H9 (cell line): ENCODE data around the gene LIPC. TPM values are rescaled to one million over a fixed set of nuclear protein-coding genes. Genes with fewer than 3 reads are reported as not detected.

ENCODE experiments used
- DNase-seq: peaks from one replicate; pipeline ENCODE4 v3.0.0-alpha.2; 2017
- H2AFZ ChIP-seq: one replicate; pipeline ENCODE4 v1.6.1; 2013; ENCODE audit warnings: mild to moderate bottlenecking, low read length, control low read depth, moderate library complexity
- H2AK5ac ChIP-seq: 2 replicates; pipeline ENCODE4 v1.6.1; 2013; ENCODE audit warnings: low read length, control low read depth, mixed read lengths; ENCODE audit not compliant: insufficient read length
- H2BK120ac ChIP-seq: one replicate; pipeline ENCODE4 v1.6.1; 2013; ENCODE audit warnings: low read depth, mild to moderate bottlenecking, low read length, control low read depth, inconsistent platforms; ENCODE audit not compliant: poor library complexity, severe bottlenecking
- H2BK12ac ChIP-seq: 2 replicates; pipeline ENCODE4 v1.6.1; 2013; ENCODE audit warnings: low read length, control low read depth, mixed read lengths, low read depth; ENCODE audit not compliant: insufficient read length
- H2BK15ac ChIP-seq: 2 replicates; pipeline ENCODE4 v1.6.1; 2013; ENCODE audit warnings: low read depth, low read length, control low read depth
- H2BK20ac ChIP-seq: one replicate; pipeline ENCODE4 v1.6.1; 2013; ENCODE audit warnings: low read depth, mild to moderate bottlenecking, low read length, control low read depth, inconsistent platforms; ENCODE audit not compliant: poor library complexity, severe bottlenecking
- H2BK5ac ChIP-seq: 2 replicates; pipeline ENCODE4 v1.6.1; 2013; ENCODE audit warnings: low read length, control low read depth, mixed read lengths; ENCODE audit not compliant: insufficient read length
- H3K14ac ChIP-seq: 2 replicates; pipeline ENCODE4 v1.6.1; 2013; ENCODE audit warnings: low read length, control low read depth; ENCODE audit not compliant: insufficient read depth
- H3K18ac ChIP-seq: 2 replicates; pipeline ENCODE4 v1.6.1; 2013; ENCODE audit warnings: low read depth, mild to moderate bottlenecking, mixed read lengths, low read length, control low read depth; ENCODE audit not compliant: insufficient read length
- H3K23ac ChIP-seq: 2 replicates; pipeline ENCODE4 v1.6.1; 2013; ENCODE audit warnings: low read length, control low read depth, mixed read lengths, low read depth; ENCODE audit not compliant: insufficient read length
- H3K23me2 ChIP-seq: 2 replicates; pipeline ENCODE4 v1.6.1; 2013; ENCODE audit warnings: low read depth, mild to moderate bottlenecking, mixed read lengths, low read length, control low read depth; ENCODE audit not compliant: insufficient read length, poor library complexity, severe bottlenecking
- H3K27ac ChIP-seq: 2 replicates; pipeline ENCODE4 v1.5.1; 2013; ENCODE audit warnings: low read length, control low read depth, mixed read lengths, low read depth; ENCODE audit not compliant: insufficient read length
- H3K27me3 ChIP-seq: 2 replicates; pipeline ENCODE4 v1.6.1; 2013; ENCODE audit warnings: low read length, control low read depth, inconsistent platforms; ENCODE audit not compliant: insufficient read depth
- H3K4ac ChIP-seq: 2 replicates; pipeline ENCODE4 v1.6.1; 2013; ENCODE audit warnings: low read depth, mild to moderate bottlenecking, control low read depth, inconsistent platforms, low read length, moderate library complexity
- H3K4me1 ChIP-seq: 2 replicates; pipeline ENCODE4 v1.6.1; 2013; ENCODE audit warnings: low read length, control low read depth, inconsistent platforms; ENCODE audit not compliant: insufficient read depth
- H3K4me2 ChIP-seq: 2 replicates; pipeline ENCODE4 v1.6.1; 2013; ENCODE audit warnings: low read length, control low read depth, mixed read lengths; ENCODE audit not compliant: insufficient read length, insufficient read depth
- H3K56ac ChIP-seq: 2 replicates; pipeline ENCODE4 v1.6.1; 2013; ENCODE audit warnings: low read depth, mild to moderate bottlenecking, mixed read lengths, low read length, control low read depth; ENCODE audit not compliant: insufficient read length
- H3K79me1 ChIP-seq: 2 replicates; pipeline ENCODE4 v1.6.1; 2013; ENCODE audit warnings: low read depth, mild to moderate bottlenecking, moderate library complexity, low read length, control low read depth, inconsistent platforms; ENCODE audit not compliant: insufficient read depth, poor library complexity, severe bottlenecking
- H3K79me2 ChIP-seq: 2 replicates; pipeline ENCODE4 v1.6.1; 2013; ENCODE audit warnings: low read length, control low read depth, inconsistent platforms; ENCODE audit not compliant: insufficient read depth
- H3K9ac ChIP-seq: 2 replicates; pipeline ENCODE4 v1.6.1; 2013; ENCODE audit warnings: low read length, control low read depth, mixed read lengths; ENCODE audit not compliant: insufficient read length; ENCODE audit errors: extremely low read depth
- H3K9me3 ChIP-seq: one replicate; pipeline ENCODE4 v1.6.1; 2013; ENCODE audit warnings: low read depth, low read length, inconsistent platforms; ENCODE audit not compliant: control insufficient read depth
- H3T11ph ChIP-seq: one replicate; pipeline ENCODE4 v1.6.1; 2013; ENCODE audit warnings: mild to moderate bottlenecking, low read length, control low read depth, inconsistent platforms
- H4K20me1 ChIP-seq: one replicate; pipeline ENCODE4 v1.6.1; 2013; ENCODE audit not compliant: control insufficient read depth, insufficient read length, insufficient read depth
- H4K5ac ChIP-seq: 2 replicates; pipeline ENCODE4 v1.6.1; 2013; ENCODE audit warnings: low read depth, mild to moderate bottlenecking, mixed read lengths, low read length, control low read depth; ENCODE audit not compliant: insufficient read length
- H4K8ac ChIP-seq: replicated peaks from 2 replicates; pipeline ENCODE4 v1.6.1; 2013; ENCODE audit warnings: low read length, control low read depth, mixed read lengths, low read depth; ENCODE audit not compliant: insufficient read length
- H4K91ac ChIP-seq: 2 replicates; pipeline ENCODE4 v1.6.1; 2013; ENCODE audit warnings: low read depth, mild to moderate bottlenecking, moderate library complexity, mixed read lengths, low read length, control low read depth; ENCODE audit not compliant: insufficient read length
- H3K27ac Mint-ChIP-seq, 3 experiments: 2 replicates in 2 of 3; 3 replicates in 1 of 3; pipeline ENCODE4 v1.8.0; 2020 to 2021; ENCODE audit warnings: mixed read lengths in 3 of 3, mild to moderate bottlenecking in 1 of 3, moderate library complexity in 1 of 3
- H3K27me3 Mint-ChIP-seq: 2 replicates; pipeline ENCODE4 v1.8.0; 2021; ENCODE audit warnings: low read depth, mild to moderate bottlenecking, moderate library complexity, mixed read lengths
- H3K36me3 Mint-ChIP-seq, 3 experiments: 2 replicates in 2 of 3; 3 replicates in 1 of 3; pipeline ENCODE4 v1.8.0; 2020 to 2021; ENCODE audit warnings: low read depth in 3 of 3, mixed read lengths in 3 of 3; ENCODE audit not compliant: insufficient read depth in 1 of 3
- H3K4me1 Mint-ChIP-seq, 2 experiments: 2 replicates each; pipeline ENCODE4 v1.8.0; 2020; ENCODE audit warnings: mixed read lengths in 2 of 2
- H3K4me3 Mint-ChIP-seq, 2 experiments: 2 replicates in 1 of 2; 3 replicates in 1 of 2; pipeline ENCODE4 v1.8.0; 2020 to 2021; ENCODE audit warnings: mild to moderate bottlenecking in 2 of 2, mixed read lengths in 2 of 2, moderate library complexity in 1 of 2
- H3K9me3 Mint-ChIP-seq, 2 experiments: 2 replicates in 1 of 2; 3 replicates in 1 of 2; pipeline ENCODE4 v1.8.0; 2020; ENCODE audit warnings: mild to moderate bottlenecking in 2 of 2, mixed read lengths in 2 of 2, moderate library complexity in 1 of 2
- WGBS: extraction: QIAGEN DNeasy Blood & Tissue Kit; methylation state at CpG from one replicate; pipeline ENCODE4 v1.1.7; 2013; ENCODE audit warnings: missing lambda C conversion rate, low lambda C conversion rate, mixed read lengths; ENCODE audit not compliant: insufficient read length; ENCODE audit errors: extremely low coverage; 5-methylcytosine and 5-hydroxymethylcytosine counted together
- total RNA-seq: library from RNA; stranded (reverse); gene quantifications from 2 replicates; pipeline ENCODE4 v1.2.1, GENCODE V29; 2021
- TF ChIP-seq, protein P1 (sequence below): fragments of 200-600 bp; sonication (generic); conservative IDR thresholded peaks from 3 replicates; pipeline ENCODE4 v1.8.0; 2021; ENCODE audit warnings: antibody characterized with exemption, mild to moderate bottlenecking

LIPC gene
- total RNA-seq, 1 experiment from 2014 or later = not detected

DNA sequence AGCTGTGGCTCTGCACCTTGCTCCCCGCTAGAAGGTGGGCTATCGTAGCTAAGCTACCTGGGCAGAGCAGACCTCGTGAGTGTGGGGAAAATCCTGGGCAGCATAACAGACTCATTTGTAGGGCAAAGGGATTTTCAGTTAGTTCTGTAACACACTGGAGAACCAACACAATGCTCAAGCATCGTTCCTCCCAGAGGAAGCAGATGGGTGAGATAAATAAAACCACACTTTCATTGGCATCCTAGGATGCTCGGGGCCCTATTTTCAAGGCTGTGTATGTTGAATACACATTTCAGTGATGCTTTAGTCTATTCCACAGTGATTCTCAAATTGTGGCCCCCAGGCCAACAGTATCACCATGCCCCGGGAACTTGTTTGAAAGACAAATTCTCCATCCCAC is 20.0 kb downstream of the LIPC start:
- Mint-ChIP-seq H3K27ac (no peak overlapping the region), H3K27me3 (peaks cover 1% of the 10 kb centered on the region; the same call in 1 of the 2 replicates), H3K4me3 (no peak overlapping the region), H3K36me3 (no peaks in the 10 kb centered on the region; a peak in 1 of 7 replicates), H3K9me3 (no peaks in the 10 kb centered on the region), H3K4me1 (peaks cover 7 to 9% of the 10 kb centered on the region in 2 experiments)
- Histone ChIP-seq H3K9me3 (no peaks in the 10 kb centered on the region), H3K23me2 (no peaks in the 10 kb centered on the region), H2BK5ac (no peak overlapping the region), H3K9ac (no peak overlapping the region), H4K5ac (no peak overlapping the region), H2BK120ac (no peak overlapping the region), H3K79me2 (no peaks in the 10 kb centered on the region), H4K20me1 (no peaks in the 10 kb centered on the region), H3K23ac (no peak overlapping the region), H3K4ac (no peak overlapping the region), H4K91ac (no peak overlapping the region), H2BK12ac (no peak overlapping the region), H3K56ac (no peak overlapping the region), H2BK20ac (no peak overlapping the region), H3K4me2 (no peak overlapping the region), H3K4me1 (no peaks in the 10 kb centered on the region), H2BK15ac (no peak overlapping the region), H3K14ac (peak overlapping the region; percentile 71; the same call in 1 of the 2 replicates), H2AK5ac (no peak overlapping the region), H3K79me1 (no peaks in the 10 kb centered on the region), H4K8ac (no peak overlapping the region), H3T11ph (no peak overlapping the region), H2AFZ (no peak overlapping the region), H3K27me3 (no peaks in the 10 kb centered on the region), H3K27ac (no peak overlapping the region), H3K18ac (no peak overlapping the region)
- TF ChIP-seq, protein P1, sequence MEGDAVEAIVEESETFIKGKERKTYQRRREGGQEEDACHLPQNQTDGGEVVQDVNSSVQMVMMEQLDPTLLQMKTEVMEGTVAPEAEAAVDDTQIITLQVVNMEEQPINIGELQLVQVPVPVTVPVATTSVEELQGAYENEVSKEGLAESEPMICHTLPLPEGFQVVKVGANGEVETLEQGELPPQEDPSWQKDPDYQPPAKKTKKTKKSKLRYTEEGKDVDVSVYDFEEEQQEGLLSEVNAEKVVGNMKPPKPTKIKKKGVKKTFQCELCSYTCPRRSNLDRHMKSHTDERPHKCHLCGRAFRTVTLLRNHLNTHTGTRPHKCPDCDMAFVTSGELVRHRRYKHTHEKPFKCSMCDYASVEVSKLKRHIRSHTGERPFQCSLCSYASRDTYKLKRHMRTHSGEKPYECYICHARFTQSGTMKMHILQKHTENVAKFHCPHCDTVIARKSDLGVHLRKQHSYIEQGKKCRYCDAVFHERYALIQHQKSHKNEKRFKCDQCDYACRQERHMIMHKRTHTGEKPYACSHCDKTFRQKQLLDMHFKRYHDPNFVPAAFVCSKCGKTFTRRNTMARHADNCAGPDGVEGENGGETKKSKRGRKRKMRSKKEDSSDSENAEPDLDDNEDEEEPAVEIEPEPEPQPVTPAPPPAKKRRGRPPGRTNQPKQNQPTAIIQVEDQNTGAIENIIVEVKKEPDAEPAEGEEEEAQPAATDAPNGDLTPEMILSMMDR = no peak
- no peak for DNase-seq
- no CpG with 5 or more reads among the region's 6 CpGs for WGBS
